Sigmoid colon (tissue), 4 donors: Measurements from ENCODE around the gene TWNK.

Source experiments
- EP300 ChIP-seq, 4 donors: sonication (generic); formaldehyde crosslinking; IDR thresholded peaks; one replicate each; pipeline ENCODE4 v1.6.1; 2017; ENCODE audit warnings: antibody characterized with exemption in 4 of 4
- POLR2A ChIP-seq, 2 donors: fragments of 450-650 bp; IDR thresholded peaks; one replicate each; pipeline ENCODE4 v1.6.1; 2016; ENCODE audit warnings: antibody characterized with exemption in 2 of 2, mild to moderate bottlenecking in 2 of 2, moderate library complexity in 2 of 2
- POLR2AphosphoS5 ChIP-seq, 4 donors: sonication (generic); formaldehyde crosslinking; IDR thresholded peaks; one replicate each; pipeline ENCODE4 v1.6.1; 2017; ENCODE audit warnings: antibody characterized with exemption in 4 of 4
- TF ChIP-seq, protein P1 (sequence below), 4 experiments: fragments of 450-650 bp in 3 of 4; fragments of 200-600 bp in 1 of 4; IDR thresholded peaks; one replicate each; pipeline ENCODE4 v1.5.1; 2016 to 2019; ENCODE audit warnings: antibody characterized with exemption in 4 of 4, mild to moderate bottlenecking in 3 of 4, moderate library complexity in 2 of 4

DNA sequence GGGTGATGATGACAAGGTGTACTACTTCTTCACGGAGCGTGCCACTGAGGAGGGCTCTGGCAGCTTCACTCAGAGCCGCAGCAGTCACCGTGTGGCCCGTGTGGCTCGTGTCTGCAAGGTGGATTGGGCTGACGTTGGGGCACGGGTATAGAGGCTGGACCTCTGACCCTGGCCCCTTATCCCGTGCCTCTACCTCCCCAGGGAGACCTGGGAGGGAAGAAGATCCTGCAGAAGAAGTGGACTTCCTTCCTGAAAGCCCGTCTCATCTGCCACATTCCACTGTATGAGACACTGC, 8.5 kb upstream of the TWNK start:
- TF ChIP-seq POLR2A (IDR thresholded peaks at IDR 0.05) = no peak
- TF ChIP-seq, protein P1, sequence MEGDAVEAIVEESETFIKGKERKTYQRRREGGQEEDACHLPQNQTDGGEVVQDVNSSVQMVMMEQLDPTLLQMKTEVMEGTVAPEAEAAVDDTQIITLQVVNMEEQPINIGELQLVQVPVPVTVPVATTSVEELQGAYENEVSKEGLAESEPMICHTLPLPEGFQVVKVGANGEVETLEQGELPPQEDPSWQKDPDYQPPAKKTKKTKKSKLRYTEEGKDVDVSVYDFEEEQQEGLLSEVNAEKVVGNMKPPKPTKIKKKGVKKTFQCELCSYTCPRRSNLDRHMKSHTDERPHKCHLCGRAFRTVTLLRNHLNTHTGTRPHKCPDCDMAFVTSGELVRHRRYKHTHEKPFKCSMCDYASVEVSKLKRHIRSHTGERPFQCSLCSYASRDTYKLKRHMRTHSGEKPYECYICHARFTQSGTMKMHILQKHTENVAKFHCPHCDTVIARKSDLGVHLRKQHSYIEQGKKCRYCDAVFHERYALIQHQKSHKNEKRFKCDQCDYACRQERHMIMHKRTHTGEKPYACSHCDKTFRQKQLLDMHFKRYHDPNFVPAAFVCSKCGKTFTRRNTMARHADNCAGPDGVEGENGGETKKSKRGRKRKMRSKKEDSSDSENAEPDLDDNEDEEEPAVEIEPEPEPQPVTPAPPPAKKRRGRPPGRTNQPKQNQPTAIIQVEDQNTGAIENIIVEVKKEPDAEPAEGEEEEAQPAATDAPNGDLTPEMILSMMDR (IDR thresholded peaks at IDR 0.05) = no peak
- no peak for TF ChIP-seq POLR2AphosphoS5 (IDR thresholded peaks at IDR 0.05)
- no peak for TF ChIP-seq EP300 (IDR thresholded peaks at IDR 0.05)
